Common myeloid progenitor, CD34-positive (primary cell): ENCODE results near the gene PRKCI.

Source experiments
- CTCF ChIA-PET: fragments of 350-600 bp; sonication (Branson Sonifier 250); formaldehyde crosslinking; loops from one replicate; lab custom pipeline; 2021; ENCODE audit warnings: antibody characterized with exemption; lab: Charles Lee
- POLR2A ChIA-PET: fragments of 350-600 bp; sonication (Branson Sonifier 250); formaldehyde crosslinking; loops from one replicate; lab custom pipeline; 2021; ENCODE audit warnings: antibody characterized with exemption; lab: Charles Lee
- DNase-seq, 3 donors: peaks; one replicate each; pipeline versions ENCODE4 v3.0.0 to v3.0.0-alpha.2; 2013
- H3K27ac ChIP-seq, 2 experiments: 1 replicate in 1 of 2; 2 replicates in 1 of 2; pipeline ENCODE4 v1.7.0; 2013; ENCODE audit warnings: inconsistent platforms in 2 of 2, low read length in 2 of 2, mild to moderate bottlenecking in 2 of 2, low read depth in 1 of 2, moderate library complexity in 1 of 2; ENCODE audit not compliant: severe bottlenecking in 2 of 2, insufficient read depth in 1 of 2, poor library complexity in 1 of 2
- H3K27me3 ChIP-seq, 5 experiments: replicated peaks in 2 of 5; 1 replicate in 3 of 5; 2 replicates in 2 of 5; pipeline versions ENCODE4 v1.6.1 to v1.7.0; 2013; ENCODE audit warnings: low read length in 4 of 5, mild to moderate bottlenecking in 2 of 5, moderate library complexity in 2 of 5, inconsistent platforms in 1 of 5; ENCODE audit not compliant: insufficient read depth in 5 of 5, control insufficient read depth in 4 of 5
- H3K36me3 ChIP-seq, 4 experiments: 1 replicate in 2 of 4; 2 replicates in 2 of 4; pipeline versions ENCODE4 v1.6.1 to v1.7.0; 2013; ENCODE audit warnings: low read length in 3 of 4, control low read depth in 1 of 4, mild to moderate bottlenecking in 1 of 4; ENCODE audit not compliant: control insufficient read depth in 4 of 4, insufficient read depth in 4 of 4
- H3K4me1 ChIP-seq, 4 experiments: 1 replicate in 3 of 4; 2 replicates in 1 of 4; pipeline versions ENCODE4 v1.6.1 to v1.7.1; 2013; ENCODE audit warnings: low read length in 3 of 4, mild to moderate bottlenecking in 3 of 4, control low read depth in 1 of 4, inconsistent platforms in 1 of 4, moderate library complexity in 1 of 4; ENCODE audit not compliant: control insufficient read depth in 4 of 4, insufficient read depth in 4 of 4; ENCODE audit errors: control extremely low read depth in 1 of 4
- H3K4me3 ChIP-seq, 7 experiments: 1 replicate in 4 of 7; 2 replicates in 3 of 7; pipeline versions ENCODE4 v1.5.1 to v1.7.0; 2013; ENCODE audit warnings: mild to moderate bottlenecking in 7 of 7, low read length in 6 of 7, moderate library complexity in 6 of 7, inconsistent platforms in 2 of 7, low read depth in 2 of 7, control low read depth in 1 of 7; ENCODE audit not compliant: insufficient read depth in 4 of 7, control insufficient read depth in 1 of 7; ENCODE audit errors: extremely low read depth in 1 of 7
- H3K9me3 ChIP-seq, 5 experiments: 1 replicate in 4 of 5; 2 replicates in 1 of 5; pipeline versions ENCODE4 v1.6.1 to v1.7.1; 2013; ENCODE audit warnings: low read length in 4 of 5, mild to moderate bottlenecking in 2 of 5, inconsistent platforms in 1 of 5, low read depth in 1 of 5, moderate library complexity in 1 of 5; ENCODE audit not compliant: control insufficient read depth in 4 of 5, insufficient read depth in 2 of 5; ENCODE audit errors: control extremely low read depth in 1 of 5
- WGBS: methylation state at CpG from one replicate; pipeline ENCODE4 v1.1.5; 2013; ENCODE audit not compliant: insufficient coverage; 5-methylcytosine and 5-hydroxymethylcytosine counted together

Gene PRKCI

GRCh38 chr3:170222647-170223541 is 670 bp downstream of the PRKCI start:
- no peaks in the 10 kb centered on the region for H3K9me3 ChIP-seq
- H3K4me3 ChIP-seq = peak overlapping the region; percentile 68 to 95 (median 72)
- no peaks in the 10 kb centered on the region for H3K27me3 ChIP-seq
- peak; percentile 25 to 76 (median 64) for DNase-seq
- 0% methylated on average over 18 of the region's 42 CpGs for WGBS
- H3K36me3 ChIP-seq = no peaks in the 10 kb centered on the region
- ChIA-PET POLR2A (interaction anchor here (1.0 kb wide), 1 partner anchor 134 kb away, joined by 3 read pairs; the partner anchor contains the start of gene SKIL), CTCF (interaction anchor here (0.8 to 1.0 kb wide), 2 partner anchors 11 to 45 kb away, joined by 3 read pairs; no protein-coding TSS in a partner anchor)
- peak overlapping the region; percentile 96 to 98 for H3K27ac ChIP-seq
- peaks cover 0 to 14% (median 7%) of the 10 kb centered on the region in 4 experiments for H3K4me1 ChIP-seq

- Histone ChIP-seq H3K27me3 (no peaks in the 10 kb centered on the region), H3K4me3 (no peak overlapping the region), H3K27ac (no peak overlapping the region), H3K4me1 (peaks cover 0 to 14% (median 7%) of the 10 kb centered on the region in 4 experiments), H3K36me3 (no peaks in the 10 kb centered on the region), H3K9me3 (no peaks in the 10 kb centered on the region)
- no peak for DNase-seq
- no CpG with 5 or more reads among the region's 1 CpG for whole genome bisulfite sequencing
- CTCF ChIA-PET = interaction anchor here (0.6 to 1.2 kb wide), 2 partner anchors 44 to 103 kb away, joined by 3 to 4 read pairs; partner anchors contain the start of gene PHC3
- POLR2A ChIA-PET = no interaction called here
Observed at GRCh38 chr3:170225166-170225565, 2.9 kb downstream of the PRKCI start.

- WGBS = no CpG with 5 or more reads among the region's 1 CpG
- peaks cover 0 to 13% (median 6%) of the 10 kb centered on the region in 4 experiments for H3K4me1 ChIP-seq
- H3K36me3 ChIP-seq = no peaks in the 10 kb centered on the region
- H3K27ac ChIP-seq = no peak overlapping the region
- ChIA-PET POLR2A (no interaction called here), CTCF (no interaction called here)
- DNase-seq = no peak
- no peak overlapping the region for H3K4me3 ChIP-seq
- H3K27me3 ChIP-seq = no peaks in the 10 kb centered on the region
- H3K9me3 ChIP-seq = no peaks in the 10 kb centered on the region
Observed at GRCh38 chr3:170226426-170226960, 4.3 kb downstream of the PRKCI start.

GRCh38 chr3:170228093-170228766 is 6.0 kb downstream of the PRKCI start:
- H3K36me3 ChIP-seq = no peaks in the 10 kb centered on the region
- H3K27me3 ChIP-seq = no peaks in the 10 kb centered on the region
- POLR2A ChIA-PET = no interaction called here
- no CpG with 5 or more reads among the region's 2 CpGs for WGBS
- H3K4me1 ChIP-seq = peaks cover 0 to 4% (median 2%) of the 10 kb centered on the region in 4 experiments
- no peak overlapping the region for H3K4me3 ChIP-seq
- DNase-seq = no peak
- CTCF ChIA-PET = interaction anchor here (1.6 kb wide), 1 partner anchor 15 kb away, joined by 3 read pairs; no protein-coding TSS in a partner anchor
- H3K27ac ChIP-seq = no peak overlapping the region
- H3K9me3 ChIP-seq = no peaks in the 10 kb centered on the region

GRCh38 chr3:170232266-170232665 is 10.0 kb downstream of the PRKCI start:
- ChIA-PET POLR2A (interaction anchor here (0.6 kb wide), 1 partner anchor 52 kb away, joined by 4 read pairs; no protein-coding TSS in a partner anchor), CTCF (interaction anchor here (0.6 to 1.2 kb wide), 2 partner anchors 10 to 52 kb away, joined by 3 to 4 read pairs; no protein-coding TSS in a partner anchor)

GRCh38 chr3:170233530-170233929 is 11.3 kb downstream of the PRKCI start:
- Histone ChIP-seq H3K27ac (no peak overlapping the region), H3K9me3 (no peaks in the 10 kb centered on the region), H3K4me3 (no peak overlapping the region), H3K27me3 (no peaks in the 10 kb centered on the region), H3K36me3 (peaks cover 2 to 19% (median 7%) of the 10 kb centered on the region in 4 experiments), H3K4me1 (peaks cover 0 to 2% (median 0%) of the 10 kb centered on the region in 4 experiments)
- ChIA-PET CTCF (interaction anchor here (0.5 to 0.9 kb wide), 3 partner anchors 45 to 55 kb away, joined by 3 to 4 read pairs (median 3); no protein-coding TSS in a partner anchor), POLR2A (interaction anchor here (0.6 kb wide), 1 partner anchor 41 kb away, joined by 3 read pairs; no protein-coding TSS in a partner anchor)
- WGBS = 97% methylated on average over 5 of the region's 6 CpGs
- peak in 2 of 3 donors; percentile 6 to 10 for DNase-seq

More at GRCh38 chr3:170232266-170232665, 10.0 kb downstream of the PRKCI start:
- no peaks in the 10 kb centered on the region for H3K9me3 ChIP-seq
- H3K4me3 ChIP-seq = no peak overlapping the region
- H3K4me1 ChIP-seq = peaks cover 0 to 2% (median 0%) of the 10 kb centered on the region in 4 experiments
- H3K27me3 ChIP-seq = no peaks in the 10 kb centered on the region
- no peak overlapping the region for H3K27ac ChIP-seq
- no peak for DNase-seq
- peaks cover 2 to 18% (median 6%) of the 10 kb centered on the region in 4 experiments for H3K36me3 ChIP-seq
- 95% methylated on average over 5 of the region's 5 CpGs for WGBS
